GM12878 (cell line): ENCODE measurements around the gene RASGRF1. TPM values are rescaled to one million over a fixed set of nuclear protein-coding genes. Genes with fewer than 3 reads are reported as not detected.

Experiments
- ATAC-seq: fragments of 200-7000 bp; cut with Tn5 transposase; 3 replicates; pipeline ENCODE4 v1.9.1; 2020; ENCODE audit warnings: mild to moderate bottlenecking, moderate library complexity
- BruUV-seq: library from RNA; stranded (reverse); fragments of 400-500 nt; replicated peaks from 2 replicates; lab custom pipeline; 2021; lab: Mats Ljungman, UMichigan
- CTCF ChIA-PET: fragments of 300-600 bp; sonication (Branson Sonifier 250); formaldehyde crosslinking; extraction: SDS; loops from one replicate; lab custom pipeline; 2021; ENCODE audit warnings: inconsistent platforms; lab: Yijun Ruan, JAX
- POLR2A ChIA-PET: fragments of 350-600 bp; formaldehyde crosslinking; extraction: SDS; loops from one replicate; lab custom pipeline; 2021; ENCODE audit warnings: inconsistent platforms; lab: Charles Lee
- RAD21 ChIA-PET: fragments of 300-600 bp; sonication (Branson Sonifier 250); formaldehyde crosslinking; loops from one replicate; lab custom pipeline; 2023; ENCODE audit warnings: antibody characterized with exemption; ENCODE audit not compliant: unreplicated experiment; lab: Charles Lee
- SMC1A ChIA-PET: fragments of 300-600 bp; sonication (Branson Sonifier 250); formaldehyde crosslinking; loops from one replicate; lab custom pipeline; 2023; ENCODE audit not compliant: unreplicated experiment, uncharacterized antibody; lab: Charles Lee
- DNase-seq: peaks from one replicate; pipeline ENCODE4 v3.0.0-alpha.2; 2011; ENCODE audit warnings: low read depth, low spot score
- FAIRE-seq: peaks from 3 replicates; lab custom pipeline; 2011; peaks lifted over from hg19 to GRCh38; lab: Jason Lieb, UNC
- H2AFZ ChIP-seq: 2 replicates; pipeline ENCODE4 v1.6.0; 2011; ENCODE audit warnings: low read depth, low read length, control low read depth; ENCODE audit not compliant: control insufficient read depth
- H3K27ac ChIP-seq: 2 replicates; pipeline ENCODE4 v1.5.1; 2011; ENCODE audit warnings: control low read depth; ENCODE audit not compliant: control insufficient read depth, insufficient read depth
- H3K27me3 ChIP-seq, 2 experiments: replicated peaks in 1 of 2; 2 replicates each; pipeline versions ENCODE4 v1.6.0 to v1.6.1; 2011; ENCODE audit warnings: low read length in 1 of 2; ENCODE audit not compliant: control insufficient read depth in 2 of 2, insufficient read depth in 2 of 2
- H3K36me3 ChIP-seq, 2 experiments: 2 replicates each; pipeline ENCODE4 v1.5.1; 2011; ENCODE audit warnings: low read length in 1 of 2; ENCODE audit not compliant: control insufficient read depth in 2 of 2, insufficient read depth in 2 of 2
- H3K4me1 ChIP-seq: 2 replicates; pipeline ENCODE4 v1.6.1; 2011; ENCODE audit warnings: mild to moderate bottlenecking, low read length, moderate library complexity, mixed read lengths; ENCODE audit not compliant: control insufficient read depth, insufficient read depth
- H3K4me2 ChIP-seq: 2 replicates; pipeline ENCODE4 v1.6.0; 2011; ENCODE audit warnings: control low read depth; ENCODE audit not compliant: control insufficient read depth, insufficient read depth
- H3K4me3 ChIP-seq: fragments of 200-600 bp; sonication (generic); 2 replicates; pipeline ENCODE4 v1.5.1; 2016
- H3K79me2 ChIP-seq: 2 replicates; pipeline ENCODE4 v1.6.0; 2011; ENCODE audit warnings: low read length; ENCODE audit not compliant: control insufficient read depth, insufficient read depth
- H3K9ac ChIP-seq: 2 replicates; pipeline ENCODE4 v1.8.0; 2011; ENCODE audit warnings: low read length, control low read depth, mixed read lengths; ENCODE audit not compliant: control insufficient read depth, insufficient read depth
- H3K9me3 ChIP-seq: replicated peaks from 3 replicates; pipeline ENCODE4 v1.5.1; 2011; ENCODE audit warnings: mild to moderate bottlenecking, low read length; ENCODE audit not compliant: control insufficient read depth, insufficient read depth
- H4K20me1 ChIP-seq: 2 replicates; pipeline ENCODE4 v1.6.0; 2011; ENCODE audit not compliant: control insufficient read depth, insufficient read depth
- ATF3 ChIP-seq: IDR thresholded peaks from 2 replicates; pipeline ENCODE4 v1.6.1; 2011; ENCODE audit warnings: low read depth, mild to moderate bottlenecking, low read length, moderate library complexity, borderline replicate concordance; ENCODE audit errors: extremely low read depth
- CTCF ChIP-seq, 3 experiments: IDR thresholded peaks in 2 of 3; conservative IDR thresholded peaks in 1 of 3; 2 replicates each; pipeline ENCODE4 v1.5.1; 2011; ENCODE audit warnings: low read depth in 3 of 3, low read length in 3 of 3, mild to moderate bottlenecking in 3 of 3, control low read depth in 2 of 3, moderate library complexity in 2 of 3, inconsistent platforms in 1 of 3, mixed read lengths in 1 of 3; ENCODE audit not compliant: control insufficient read depth in 2 of 3, insufficient read depth in 1 of 3; ENCODE audit errors: extremely low read depth in 1 of 3
- HSF1 ChIP-seq: fragments of 150-350 bp; IDR thresholded peaks from 2 replicates; pipeline ENCODE4 v1.6.1; 2014; ENCODE audit warnings: mild to moderate bottlenecking, low read depth, low read length
- IRF3 ChIP-seq: fragments of 450-650 bp; IDR thresholded peaks from 2 replicates; pipeline ENCODE4 v1.6.1; 2014; ENCODE audit warnings: mild to moderate bottlenecking
- NR2C1 ChIP-seq: fragments of 450-650 bp; IDR thresholded peaks from 2 replicates; pipeline ENCODE4 v1.6.1; 2017; ENCODE audit warnings: antibody characterized with exemption, mild to moderate bottlenecking, moderate library complexity
- RAD21 ChIP-seq: IDR thresholded peaks from 2 replicates; pipeline ENCODE4 v1.6.1; 2011; ENCODE audit warnings: mild to moderate bottlenecking, low read depth, low read length, moderate library complexity; ENCODE audit not compliant: insufficient read depth
- RUNX3 ChIP-seq: IDR thresholded peaks from 2 replicates; pipeline ENCODE4 v1.6.1; 2012; ENCODE audit warnings: low read length, inconsistent platforms
- ZNF384 ChIP-seq: IDR thresholded peaks from 2 replicates; pipeline ENCODE4 v1.6.1; 2012; ENCODE audit warnings: low read depth, mild to moderate bottlenecking, low read length, improper control_type of control experiment, borderline replicate concordance
- WGBS: methylation state at CpG from one replicate; pipeline ENCODE4 v1.1.6; 2016; ENCODE audit warnings: low lambda C conversion rate; ENCODE audit not compliant: insufficient replicate concordance, insufficient coverage; ENCODE audit errors: missing lambda C conversion rate; 5-methylcytosine and 5-hydroxymethylcytosine counted together
- in situ Hi-C: fragments of 300-500 bp; cut with MboI; formaldehyde crosslinking; loops from 9 replicates; pipeline ENCODE4 v1.14.3; 2018; ENCODE audit warnings: mixed read lengths
- intact Hi-C: fragments of 100-400 bp; cut with micrococcal nuclease; formaldehyde crosslinking; loops from one replicate; pipeline ENCODE4 v1.14.2; 2022; ENCODE audit not compliant: unreplicated experiment
- polyA plus RNA-seq, 11 experiments: library from polyadenylated mRNA; depleted of rRNA in 4 of 11; unstranded in 6 of 11; stranded (reverse) in 5 of 11; fragments of >200 nt; fragmentation: Nextera tagmentation in 4 of 11; fragmentation: Illumina TruSeq in 1 of 11; extraction: Ambion mirVana in 4 of 11; extraction: Trizol in 1 of 11; gene quantifications; 1 replicate in 1 of 11; 2 replicates in 10 of 11; pipeline versions ENCODE4 v1.2.1 to v1.2.3, GENCODE V29; 2011 to 2016; ENCODE audit warnings: inconsistent platforms in 2 of 11, missing spikeins in 2 of 11, low read depth in 1 of 11
- total RNA-seq, 4 experiments: library from RNA; depleted of rRNA in 3 of 4; stranded (reverse); fragments of >200 nt in 3 of 4; fragmentation: Illumina TruSeq in 1 of 4; extraction: Trizol in 1 of 4; gene quantifications; 2 replicates each; pipeline versions ENCODE4 v1.2.1 to v1.2.3, GENCODE V29; 2013 to 2021

The RASGRF1 gene
- total and polyA plus RNA-seq, 10 of the 15 experiments (the other 5 are each of a cell fraction or from before 2014, with no cell fraction given) = 0.20 to 1.9 (median 0.86) TPM

- TF ChIP-seq ATF3 (no peak), HSF1 (no peak), RAD21 (no peak), ZNF384 (no peak), IRF3 (no peak)
Measured at GRCh38 chr15:79031201-79031600, 59.4 kb downstream of the RASGRF1 start (continued).

DNA sequence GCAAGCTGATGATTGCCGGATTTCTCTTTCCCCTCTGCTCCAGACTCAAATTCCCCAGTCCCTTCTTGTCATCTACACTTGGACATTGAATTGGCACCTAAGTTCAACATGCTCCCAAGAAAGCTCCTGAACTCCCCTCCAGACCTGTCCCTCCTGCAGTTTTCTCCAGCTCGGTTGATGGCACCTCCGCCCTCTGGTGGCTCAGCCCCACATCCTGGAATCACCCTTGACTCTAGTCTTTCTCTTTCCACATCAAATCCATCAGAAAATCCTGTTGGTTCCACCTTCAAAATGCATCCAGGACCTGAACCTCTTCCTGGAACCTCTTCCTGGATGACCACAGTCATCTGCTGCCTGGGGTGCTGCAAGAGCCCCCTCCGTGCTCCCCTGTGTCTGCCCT is 60.1 kb downstream of the RASGRF1 start:
- H3K27ac ChIP-seq = no peak overlapping the region
- no peak overlapping the region for H3K9ac ChIP-seq
- H3K27me3 ChIP-seq = no peaks in the 10 kb centered on the region
- H3K79me2 ChIP-seq = no peaks in the 10 kb centered on the region
- H3K9me3 ChIP-seq = peaks cover 2% of the 10 kb centered on the region; the same call in 1 of the 3 replicates
- 69% methylated on average over 4 of the region's 4 CpGs for WGBS
- H2AFZ ChIP-seq = no peak overlapping the region
- no peak for ATAC-seq
- ChIA-PET SMC1A (interaction anchor here (0.6 to 10.2 kb wide), 2 partner anchors 45 to 152 kb away, joined by 3 to 147 read pairs; no protein-coding TSS in a partner anchor), POLR2A (interaction anchor here (0.5 kb wide), 1 partner anchor 121 kb away, joined by 3 read pairs; no protein-coding TSS in a partner anchor), RAD21 (interaction anchor here (1.0 to 8.0 kb wide), 3 partner anchors 42 to 153 kb away, joined by 3 to 145 read pairs (median 5); no protein-coding TSS in a partner anchor), CTCF (interaction anchor here (0.7 to 10.1 kb wide), 7 partner anchors 77 to 178 kb away, joined by 3 to 351 read pairs (median 4); no protein-coding TSS in a partner anchor)
- intact Hi-C loops (no loop called here), in situ Hi-C loops (no loop called here)
- TF ChIP-seq RUNX3 = no peak
- peak in 2 of 3 experiments; percentile 7 to 11; a peak in 2 of 6 replicates for TF ChIP-seq CTCF (IDR thresholded peaks at IDR 0.05 in 2 of 3, conservative IDR thresholded peaks at IDR 0.05 in 1 of 3; ENCODE audit: control insufficient read depth in 2 of 3, extremely low read depth in 1 of 3, insufficient read depth in 1 of 3, low read depth in 3 of 3, low read length in 3 of 3)
- no peak for TF ChIP-seq NR2C1
- H3K4me3 ChIP-seq = no peak overlapping the region
- no peaks in the 10 kb centered on the region for H4K20me1 ChIP-seq
- BruUV-seq = no TSS peak
- no peak for DNase-seq
- no peaks in the 10 kb centered on the region for H3K36me3 ChIP-seq
- no peak for FAIRE-seq
- no peak overlapping the region for H3K4me2 ChIP-seq
- H3K4me1 ChIP-seq = peaks cover 10% of the 10 kb centered on the region
